HG02840 (cell line): Measurements from ENCODE around the gene PERP.
"Not testable (repeated sequence)": the region's sequence is repeated elsewhere in the genome, so short reads cannot be mapped to it uniquely, and the experiment has no call there.

Source experiments
- ATAC-seq: cut with Tn5 transposase; IDR thresholded peaks from one replicate; pipeline ENCODE4 v1.9.1; 2021; ENCODE audit warnings: mild to moderate bottlenecking, moderate library complexity, moderate number of reproducible peaks; ENCODE audit not compliant: unreplicated experiment, low FRiP score

Gene PERP

GRCh38 chr6:138105880-138106664, 1.1 kb downstream of the PERP start:
- ATAC-seq = no peak

GRCh38 chr6:138105446-138105845, 1.8 kb downstream of the PERP start:
- no peak for ATAC-seq

- no peak for ATAC-seq
Observed at GRCh38 chr6:138104618-138105213, 2.5 kb downstream of the PERP start.

DNA sequence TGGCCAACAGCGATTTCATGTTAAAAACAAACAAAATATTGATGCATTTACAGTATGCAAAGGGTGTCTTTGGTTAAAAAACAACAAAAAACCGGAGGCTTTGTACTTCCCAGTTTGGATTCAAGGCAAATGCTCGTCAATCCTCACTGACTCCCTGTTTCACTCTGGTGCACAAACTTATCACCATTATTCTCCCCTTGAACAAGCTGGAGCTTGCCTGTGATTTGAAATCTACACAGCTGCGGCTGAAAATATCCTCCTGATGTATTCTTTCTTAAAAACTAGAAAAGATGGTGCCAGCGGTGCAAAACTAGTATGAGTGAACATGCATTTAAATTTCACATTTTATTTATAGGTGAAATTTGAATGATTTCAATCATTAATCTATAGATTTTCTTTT, 3.3 kb downstream of the PERP start:
- ATAC-seq = no peak

DNA sequence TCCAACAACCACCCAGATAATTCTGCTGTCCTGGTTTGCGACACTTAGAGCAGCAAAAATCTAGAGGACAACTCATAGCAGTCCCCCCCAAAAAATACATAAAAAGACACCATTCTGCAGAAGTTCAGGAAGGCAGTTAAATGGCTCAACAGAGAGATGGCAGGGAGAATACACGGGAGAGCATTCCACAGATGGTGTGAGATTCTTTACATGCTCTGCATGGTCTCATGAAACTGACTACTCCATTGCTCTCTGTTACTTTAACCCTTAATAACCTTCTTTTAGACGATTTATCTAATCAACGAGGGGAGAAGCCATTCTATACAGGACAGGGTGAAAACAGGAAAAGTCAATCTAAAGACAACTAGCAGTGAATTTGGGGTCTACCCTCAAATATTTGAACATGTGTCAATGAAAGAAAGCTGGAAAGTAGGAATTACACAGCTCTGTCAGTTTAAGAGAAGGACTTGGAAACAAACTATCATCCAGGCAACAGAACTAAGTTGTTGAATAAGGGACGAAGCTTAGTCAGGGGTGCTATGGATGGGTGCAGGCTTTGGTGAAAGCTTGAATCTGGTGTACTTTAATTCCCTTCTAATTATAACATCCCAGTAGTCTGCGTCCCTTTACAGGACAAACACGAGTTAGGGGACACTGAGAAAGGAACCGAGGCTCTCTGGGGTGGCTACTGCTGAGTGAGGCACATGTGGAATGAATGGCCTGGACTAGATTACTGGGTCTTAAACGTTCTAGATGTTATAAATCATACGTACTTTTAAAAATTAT, 5.1 kb downstream of the PERP start:
- ATAC-seq = no peak

DNA sequence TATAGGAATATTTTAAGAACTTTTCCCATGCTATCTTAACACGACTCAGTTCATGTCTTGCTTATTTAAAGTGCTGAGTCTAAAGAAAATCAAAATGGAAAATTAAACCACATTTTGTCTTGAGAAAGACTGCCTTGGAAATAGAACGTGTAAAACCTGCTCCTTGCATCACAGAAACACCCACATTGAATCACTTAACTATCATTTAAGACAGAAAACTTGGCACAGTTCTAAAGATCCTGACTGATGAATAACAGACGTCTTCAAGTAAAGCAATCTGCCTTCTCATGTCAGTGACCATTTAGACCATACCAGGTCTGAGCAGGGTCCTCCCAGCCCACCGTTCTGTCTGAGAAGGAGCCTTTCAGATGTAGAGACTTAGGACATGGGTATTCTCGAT, 7.4 kb downstream of the PERP start:
- ATAC-seq = no peak

DNA sequence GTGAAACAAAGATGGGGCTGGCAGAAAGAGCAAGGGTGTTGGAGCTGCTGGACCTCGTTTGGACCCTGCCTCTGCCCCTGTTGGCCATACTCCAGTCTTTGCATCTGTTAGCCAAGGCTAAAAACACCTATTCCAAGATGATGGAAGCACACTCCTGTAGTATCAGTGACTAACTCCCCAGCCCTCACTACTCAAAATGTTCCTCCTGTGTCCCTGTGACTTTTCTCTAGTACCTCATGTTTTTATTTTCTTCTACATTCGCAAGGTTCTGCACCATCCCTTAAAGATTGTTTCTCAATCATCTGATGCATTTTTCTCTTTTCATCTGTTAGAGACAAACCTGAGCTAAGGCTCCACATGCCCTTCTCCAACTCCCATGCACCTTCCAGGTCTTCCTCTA, 8.9 kb downstream of the PERP start:
- no peak for ATAC-seq

DNA sequence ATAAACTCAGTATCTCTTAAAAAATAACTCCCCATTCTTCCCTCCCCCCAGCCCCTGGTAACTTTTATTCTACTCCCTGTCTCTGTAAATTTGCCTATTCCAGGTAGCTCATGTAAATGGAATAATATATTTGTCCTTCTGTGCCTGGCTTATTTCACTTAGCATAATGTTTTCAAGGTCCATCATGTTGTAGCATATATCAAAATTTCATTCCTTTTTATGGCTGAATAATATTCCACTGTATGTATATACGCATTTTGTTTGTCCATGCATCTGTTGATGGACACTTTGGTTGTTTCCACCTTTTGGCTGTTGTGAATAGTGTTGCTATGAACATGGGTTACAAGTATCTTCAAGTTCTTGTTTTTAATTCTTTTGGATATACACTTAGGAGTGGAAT, 13.0 kb downstream of the PERP start:
- ATAC-seq = no peak

DNA sequence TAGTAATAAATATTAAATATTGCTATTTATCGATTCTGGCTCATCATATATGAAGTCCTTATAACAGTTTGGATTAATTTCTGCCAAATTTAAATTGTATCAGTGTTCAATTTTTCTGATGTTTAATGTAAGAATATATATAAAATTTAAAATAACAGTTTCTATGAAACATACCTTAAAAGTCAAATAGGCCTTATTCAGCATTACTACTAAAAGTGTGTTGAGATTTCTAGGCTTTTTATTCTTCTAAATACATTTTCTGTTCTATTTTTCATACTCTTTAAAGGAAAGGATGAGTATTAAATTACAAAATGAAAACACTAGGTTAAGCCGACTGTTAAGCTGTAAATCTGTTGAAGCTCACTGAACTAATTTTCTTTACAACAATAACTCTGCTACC, 13.6 kb downstream of the PERP start:
- ATAC-seq = no peak

- ATAC-seq = no peak
Observed at GRCh38 chr6:138092686-138093085, 14.5 kb downstream of the PERP start.

DNA sequence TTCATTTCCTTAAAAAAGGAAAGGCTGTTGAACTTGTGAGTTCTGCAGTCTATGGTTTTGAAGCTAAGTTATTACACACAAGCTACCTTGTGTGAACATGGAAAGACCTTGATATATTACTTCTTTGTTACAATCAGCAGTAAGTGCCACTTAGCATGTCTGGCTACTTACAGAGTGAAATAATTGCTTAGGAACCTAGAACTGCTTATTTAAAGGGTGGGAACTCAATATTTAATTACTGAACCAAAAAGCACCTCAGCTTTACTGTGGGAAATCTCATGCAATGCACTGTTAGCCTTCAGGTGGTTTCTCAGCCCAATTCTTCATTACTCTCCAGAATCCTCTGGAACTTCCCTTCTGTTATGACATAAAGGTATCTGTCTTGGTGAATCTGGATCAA, 17.9 kb downstream of the PERP start:
- no peak for ATAC-seq

DNA sequence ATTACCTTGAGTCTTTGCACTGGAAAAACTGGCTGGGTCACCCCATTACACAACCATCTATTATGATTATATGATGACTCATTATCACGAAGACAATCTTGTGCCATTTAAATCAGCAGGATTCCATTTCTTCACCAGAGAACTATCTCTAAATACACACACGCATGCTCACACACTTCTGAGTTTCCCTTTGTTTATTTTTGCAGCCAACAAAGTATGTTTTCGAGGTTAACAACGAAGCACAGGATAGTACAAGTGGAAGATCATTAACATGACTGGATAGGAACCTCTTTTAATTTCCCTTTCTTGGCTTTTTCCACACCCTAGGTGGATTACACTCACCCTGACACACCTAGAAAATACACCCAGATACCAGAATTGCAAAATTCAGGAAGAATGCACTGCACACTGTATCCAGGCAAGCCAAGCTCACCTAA, 18.9 kb downstream of the PERP start:
- ATAC-seq = no peak

DNA sequence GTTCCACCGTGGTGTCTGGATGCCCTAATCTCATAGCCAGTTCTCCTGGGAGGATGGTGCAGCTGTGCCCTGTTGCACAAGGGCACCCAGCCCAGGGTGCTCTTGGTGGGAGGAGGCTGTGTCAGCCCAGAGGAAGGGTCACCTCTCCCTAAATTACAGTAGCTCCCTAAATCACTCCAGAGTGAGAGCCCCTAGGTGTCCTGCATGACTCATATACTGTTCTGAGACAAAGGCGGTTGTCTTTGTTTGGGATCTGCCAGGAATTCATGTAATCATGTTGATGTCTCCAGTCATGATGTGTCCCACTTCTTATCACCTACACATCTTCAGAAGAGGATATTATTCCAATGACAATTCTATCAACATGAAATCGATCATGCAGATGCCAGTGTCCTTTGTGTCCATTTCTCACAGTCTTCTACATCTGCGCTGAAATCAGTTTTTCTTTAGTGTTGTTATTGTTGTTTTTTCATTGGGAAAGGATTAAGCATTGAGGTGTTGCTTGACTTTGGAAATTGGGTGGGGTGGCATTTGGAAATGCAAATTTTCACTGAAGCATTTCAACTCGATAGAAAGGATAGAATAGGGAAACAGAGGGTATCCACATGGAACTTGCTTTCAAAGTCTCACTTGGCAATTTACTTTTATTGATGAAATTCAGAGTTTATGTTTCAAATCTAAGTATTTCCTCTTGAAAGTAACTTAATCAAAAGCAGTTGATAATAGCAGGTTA, 19.5 kb downstream of the PERP start:
- no peak for ATAC-seq

GRCh38 chr6:138086573-138087196, 20.5 kb downstream of the PERP start:
- ATAC-seq = no peak

- ATAC-seq = no peak
Observed at GRCh38 chr6:138085839-138086222, 21.4 kb downstream of the PERP start.

DNA sequence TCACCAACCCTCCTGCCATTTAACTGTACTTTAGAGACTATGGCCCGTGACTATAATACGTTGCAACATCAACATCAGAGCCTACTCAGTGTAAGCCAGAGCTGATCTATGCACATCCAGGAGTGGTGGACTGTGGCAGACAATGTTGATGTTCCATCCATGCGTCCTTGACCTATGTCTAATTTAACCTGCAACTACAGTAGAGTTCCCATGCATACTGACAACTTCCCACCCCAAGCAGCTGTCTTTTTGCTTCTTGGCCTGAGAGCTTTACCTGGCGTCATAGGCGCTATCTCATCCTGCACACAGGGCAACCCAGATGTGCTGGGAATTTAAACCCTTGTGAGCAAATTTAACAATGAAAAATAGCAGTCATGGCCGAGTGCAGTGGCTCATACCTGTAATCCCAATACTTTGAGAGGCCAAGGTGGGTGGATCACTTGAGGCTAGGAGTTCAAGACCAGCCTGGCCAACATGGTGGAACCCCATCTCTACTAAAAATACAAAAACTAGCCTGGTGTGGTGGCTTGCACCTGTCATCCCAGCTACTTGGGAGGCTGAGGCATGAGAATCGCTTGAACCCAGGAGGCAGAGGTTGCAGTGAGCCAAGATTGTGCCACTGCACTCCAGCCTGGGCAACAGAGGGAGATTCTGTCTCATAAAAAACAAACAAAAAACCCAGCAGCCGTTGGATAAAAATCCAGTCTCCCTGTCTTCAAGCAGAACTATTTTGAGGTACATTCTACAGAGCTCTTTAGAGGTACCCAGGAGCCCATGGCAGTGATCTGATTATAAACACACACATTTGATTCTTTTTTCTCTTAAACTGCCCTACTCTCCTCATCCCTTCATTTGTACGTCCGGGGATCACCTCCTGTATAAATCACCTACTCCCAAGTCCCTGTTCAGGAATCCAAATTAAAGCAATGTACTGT, 22.0 kb downstream of the PERP start:
- ATAC-seq = no peak

- no peak for ATAC-seq
Observed at GRCh38 chr6:138082232-138082631, 25.0 kb downstream of the PERP start.

- not testable (repeated sequence) for ATAC-seq
Observed at GRCh38 chr6:138079556-138079955, 27.7 kb downstream of the PERP start.

DNA sequence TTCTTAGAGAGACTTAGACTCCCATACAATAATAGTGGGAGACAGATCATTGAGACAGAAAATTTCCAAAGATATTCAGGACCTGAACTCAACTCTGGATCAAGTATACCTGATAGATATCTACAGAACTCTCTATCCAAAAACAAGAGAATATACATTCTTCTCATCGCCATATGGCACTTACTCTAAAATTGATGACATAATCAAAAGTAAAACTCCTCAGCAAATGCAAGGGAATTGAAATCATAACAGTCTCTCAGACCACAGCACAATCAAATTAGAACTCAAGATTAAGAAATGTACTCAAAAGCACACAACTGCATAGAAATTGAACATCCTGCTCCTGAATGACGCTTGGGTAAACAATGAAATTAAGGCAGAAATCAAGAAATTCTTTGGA, 28.7 kb downstream of the PERP start:
- ATAC-seq = no peak
